Cardiac fibroblast (primary cell): ENCODE data around the gene GPRC6A.
A peak's percentile ranks its signal among the peaks of the same experiment; 100 is the strongest.

Source experiments
- DNase-seq, 2 donors: peaks; one replicate each; pipeline versions ENCODE4 v3.0.0 to v3.0.0-alpha.2; 2010; ENCODE audit warnings: low read depth in 2 of 2
- H3K4me3 ChIP-seq, 2 donors: replicated peaks in 1 of 2; 1 replicate in 1 of 2; 2 replicates in 1 of 2; pipeline ENCODE4 v1.5.1; 2011; ENCODE audit warnings: low read depth in 2 of 2, low read length in 2 of 2, mild to moderate bottlenecking in 2 of 2, moderate library complexity in 1 of 2
- CTCF ChIP-seq: IDR thresholded peaks from one replicate; pipeline ENCODE4 v1.5.1; 2011; ENCODE audit warnings: low read depth, mild to moderate bottlenecking, low read length, inconsistent platforms

The GPRC6A gene

GRCh38 chr6:116783852-116784251 is 45.0 kb downstream of the GPRC6A start:
- peak in 1 of 2 donors; percentile 55 for DNase-seq
- no peak overlapping the region for H3K4me3 ChIP-seq
- no peak for TF ChIP-seq CTCF

GRCh38 chr6:116779573-116780164 is 49.2 kb downstream of the GPRC6A start:
- TF ChIP-seq CTCF, result peak; percentile 33
- no peak overlapping the region for H3K4me3 ChIP-seq
- peak; percentile 57 to 68 for DNase-seq

- no peak overlapping the region for H3K4me3 ChIP-seq
- DNase-seq, result peak in 1 of 2 donors; percentile 72
Measured at GRCh38 chr6:116773886-116774285, 55.0 kb downstream of the GPRC6A start.

GRCh38 chr6:116772450-116772849 is 56.4 kb downstream of the GPRC6A start:
- no peak for DNase-seq
- H3K4me3 ChIP-seq, result no peak overlapping the region
- no peak for TF ChIP-seq CTCF

More at GRCh38 chr6:116773886-116774285, 55.0 kb downstream of the GPRC6A start:
- no peak for TF ChIP-seq CTCF

GRCh38 chr6:116767715-116768114 is 61.2 kb downstream of the GPRC6A start:
- no peak for DNase-seq
- TF ChIP-seq CTCF, result no peak
- no peak overlapping the region for H3K4me3 ChIP-seq

- no peak overlapping the region for H3K4me3 ChIP-seq
- no peak for DNase-seq
- no peak for TF ChIP-seq CTCF
Measured at GRCh38 chr6:116766506-116767176, 62.2 kb downstream of the GPRC6A start.
